ENCODE results near the gene SCN3B.

DNA sequence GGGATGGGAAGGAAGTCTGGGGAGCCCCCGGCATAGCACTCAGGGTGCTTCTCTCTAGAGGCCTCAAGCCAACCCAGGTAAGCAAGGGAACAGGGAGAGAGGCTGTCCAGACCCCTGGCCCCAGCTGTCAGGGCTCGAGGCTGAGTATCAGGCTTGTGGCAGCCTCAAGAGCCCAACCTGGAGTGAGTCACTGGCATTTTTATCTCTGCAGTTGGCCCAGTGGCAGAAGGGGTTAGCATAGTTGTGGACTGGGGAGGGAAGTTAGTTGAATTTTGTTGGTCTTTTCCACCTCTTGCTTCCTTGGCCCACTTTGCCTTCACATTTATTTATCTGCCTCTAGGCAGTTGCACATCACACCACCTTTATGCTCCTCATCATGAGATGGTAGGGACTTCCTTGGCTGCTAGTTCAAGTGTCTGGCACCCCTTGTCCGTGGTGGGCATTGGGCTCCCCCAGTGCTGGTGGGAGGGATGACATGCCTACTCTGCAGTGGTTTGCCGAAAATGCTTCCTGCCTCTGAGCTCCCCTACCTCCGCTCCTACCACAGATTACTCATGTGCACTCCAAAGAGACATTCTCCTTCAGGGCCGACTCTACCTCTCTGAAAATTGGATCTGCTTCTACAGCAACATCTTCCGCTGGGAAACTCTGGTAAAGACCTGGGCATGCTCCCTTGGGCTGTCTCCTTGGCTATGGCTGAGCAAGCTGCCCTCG is 60.1 kb downstream of the SCN3B start:
- TF ChIP-seq POLR2AphosphoS5 (IDR thresholded peaks at IDR 0.05) (no peak), EP300 (IDR thresholded peaks at IDR 0.05; ENCODE audit: low read depth) (no peak), POLR2A (IDR thresholded peaks at IDR 0.05) (no peak)
- TF ChIP-seq, protein P1, sequence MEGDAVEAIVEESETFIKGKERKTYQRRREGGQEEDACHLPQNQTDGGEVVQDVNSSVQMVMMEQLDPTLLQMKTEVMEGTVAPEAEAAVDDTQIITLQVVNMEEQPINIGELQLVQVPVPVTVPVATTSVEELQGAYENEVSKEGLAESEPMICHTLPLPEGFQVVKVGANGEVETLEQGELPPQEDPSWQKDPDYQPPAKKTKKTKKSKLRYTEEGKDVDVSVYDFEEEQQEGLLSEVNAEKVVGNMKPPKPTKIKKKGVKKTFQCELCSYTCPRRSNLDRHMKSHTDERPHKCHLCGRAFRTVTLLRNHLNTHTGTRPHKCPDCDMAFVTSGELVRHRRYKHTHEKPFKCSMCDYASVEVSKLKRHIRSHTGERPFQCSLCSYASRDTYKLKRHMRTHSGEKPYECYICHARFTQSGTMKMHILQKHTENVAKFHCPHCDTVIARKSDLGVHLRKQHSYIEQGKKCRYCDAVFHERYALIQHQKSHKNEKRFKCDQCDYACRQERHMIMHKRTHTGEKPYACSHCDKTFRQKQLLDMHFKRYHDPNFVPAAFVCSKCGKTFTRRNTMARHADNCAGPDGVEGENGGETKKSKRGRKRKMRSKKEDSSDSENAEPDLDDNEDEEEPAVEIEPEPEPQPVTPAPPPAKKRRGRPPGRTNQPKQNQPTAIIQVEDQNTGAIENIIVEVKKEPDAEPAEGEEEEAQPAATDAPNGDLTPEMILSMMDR (IDR thresholded peaks at IDR 0.05) = no peak
